ENCODE data around the gene SCG3. TPM values are rescaled to one million over a fixed set of nuclear protein-coding genes. Genes with fewer than 3 reads are reported as not detected.
A peak's percentile ranks its signal among the peaks of the same experiment; 100 is the strongest.

Gene SCG3
- total and polyA plus RNA-seq, 2 experiments from 2014 or later = not detected

- H3K27me3 ChIP-seq = no peaks in the 10 kb centered on the region
- DNase-seq (ENCODE audit: low read depth in 1 of 2, low spot score in 1 of 2) = no peak
- H3K4me3 ChIP-seq = no peak overlapping the region
- no peak overlapping the region for H3K27ac ChIP-seq
- no peak for TF ChIP-seq CTCF (IDR thresholded peaks at IDR 0.05; ENCODE audit: low read depth, low read length)
- H3K9me3 ChIP-seq (ENCODE audit: low read depth) = no peaks in the 10 kb centered on the region
- H3K4me1 ChIP-seq (ENCODE audit: low read depth) = peaks cover 22% of the 10 kb centered on the region
- H3K36me3 ChIP-seq = no peaks in the 10 kb centered on the region
Measured at GRCh38 chr15:51724673-51725072, 43.4 kb downstream of the SCG3 start.

- no peaks in the 10 kb centered on the region for H3K9me3 ChIP-seq (ENCODE audit: low read depth)
- no peaks in the 10 kb centered on the region for H3K36me3 ChIP-seq
- peak overlapping the region; percentile 14 for H3K27ac ChIP-seq
- DNase-seq (ENCODE audit: low read depth in 1 of 2, low spot score in 1 of 2) = peak; percentile 72 to 80
- no peak for TF ChIP-seq CTCF (IDR thresholded peaks at IDR 0.05; ENCODE audit: low read depth, low read length)
- H3K4me1 ChIP-seq (ENCODE audit: low read depth) = peaks cover 22% of the 10 kb centered on the region
- no peak overlapping the region for H3K4me3 ChIP-seq
- no peaks in the 10 kb centered on the region for H3K27me3 ChIP-seq
Measured at GRCh38 chr15:51726302-51727073, 45.2 kb downstream of the SCG3 start.

- H3K9me3 ChIP-seq (ENCODE audit: low read depth) = no peaks in the 10 kb centered on the region
- H3K4me1 ChIP-seq (ENCODE audit: low read depth) = peaks cover 22% of the 10 kb centered on the region
- peak; percentile 17 for TF ChIP-seq CTCF (IDR thresholded peaks at IDR 0.05; ENCODE audit: low read depth, low read length)
- no peaks in the 10 kb centered on the region for H3K27me3 ChIP-seq
- peak in 1 of 2 donors; percentile 21 for DNase-seq (ENCODE audit: low read depth in 1 of 2, low spot score in 1 of 2)
- no peak overlapping the region for H3K4me3 ChIP-seq
- H3K27ac ChIP-seq = peak overlapping the region; percentile 14
- no peaks in the 10 kb centered on the region for H3K36me3 ChIP-seq
Measured at GRCh38 chr15:51727141-51727897, 46.0 kb downstream of the SCG3 start.

- Histone ChIP-seq H3K4me1 (ENCODE audit: low read depth) (no peaks in the 10 kb centered on the region), H3K4me3 (no peak overlapping the region), H3K27ac (no peak overlapping the region), H3K27me3 (peaks cover 15% of the 10 kb centered on the region), H3K36me3 (no peaks in the 10 kb centered on the region), H3K9me3 (ENCODE audit: low read depth) (no peaks in the 10 kb centered on the region)
- no peak for TF ChIP-seq CTCF (IDR thresholded peaks at IDR 0.05; ENCODE audit: low read depth, low read length)
- peak in 1 of 2 donors; percentile 82 for DNase-seq (ENCODE audit: low read depth in 1 of 2, low spot score in 1 of 2)
Measured at GRCh38 chr15:51731549-51732267, 50.4 kb downstream of the SCG3 start.

GRCh38 chr15:51732646-51733045, 51.3 kb downstream of the SCG3 start:
- peaks cover 24% of the 10 kb centered on the region for H3K27me3 ChIP-seq
- H3K9me3 ChIP-seq (ENCODE audit: low read depth) = no peaks in the 10 kb centered on the region
- H3K4me1 ChIP-seq (ENCODE audit: low read depth) = no peaks in the 10 kb centered on the region
- TF ChIP-seq CTCF (IDR thresholded peaks at IDR 0.05; ENCODE audit: low read depth, low read length) = no peak
- no peak for DNase-seq (ENCODE audit: low read depth in 1 of 2, low spot score in 1 of 2)
- H3K27ac ChIP-seq = no peak overlapping the region
- no peak overlapping the region for H3K4me3 ChIP-seq
- H3K36me3 ChIP-seq = no peaks in the 10 kb centered on the region
